Osteocyte (in vitro differentiated cells): ENCODE results near the gene PLEKHG4. TPM values are rescaled to one million over a fixed set of nuclear protein-coding genes. Genes with fewer than 3 reads are reported as not detected.

ENCODE experiments used
- DNase-seq: peaks from one replicate; pipeline ENCODE4 v3.0.0; 2021; ENCODE audit warnings: mixed read lengths; ENCODE audit not compliant: unreplicated experiment; ENCODE audit errors: extremely low spot score
- H3K27ac Mint-ChIP-seq: one replicate; pipeline ENCODE4 v1.8.0; 2021; ENCODE audit warnings: mild to moderate bottlenecking, mixed read lengths; ENCODE audit not compliant: unreplicated experiment
- H3K27me3 Mint-ChIP-seq: one replicate; pipeline ENCODE4 v1.8.0; 2021; ENCODE audit warnings: mixed read lengths; ENCODE audit not compliant: unreplicated experiment
- H3K36me3 Mint-ChIP-seq: one replicate; pipeline ENCODE4 v1.8.0; 2021; ENCODE audit warnings: mixed read lengths; ENCODE audit not compliant: unreplicated experiment
- H3K4me1 Mint-ChIP-seq: one replicate; pipeline ENCODE4 v1.8.0; 2021; ENCODE audit warnings: mixed read lengths; ENCODE audit not compliant: unreplicated experiment
- H3K4me3 Mint-ChIP-seq: one replicate; pipeline ENCODE4 v1.8.0; 2021; ENCODE audit warnings: mild to moderate bottlenecking, moderate library complexity, mixed read lengths; ENCODE audit not compliant: unreplicated experiment
- H3K9me3 Mint-ChIP-seq: one replicate; pipeline ENCODE4 v1.8.0; 2021; ENCODE audit warnings: mixed read lengths; ENCODE audit not compliant: unreplicated experiment
- total RNA-seq: library from RNA; stranded (reverse); gene quantifications from 2 replicates; pipeline ENCODE4 v1.2.1, GENCODE V29; 2021
- TF ChIP-seq, protein P1 (sequence below): fragments of 200-600 bp; sonication (generic); IDR thresholded peaks from 2 replicates; pipeline ENCODE4 v1.5.0; 2021; ENCODE audit warnings: antibody characterized with exemption, mild to moderate bottlenecking, moderate library complexity

The PLEKHG4 gene
- total RNA-seq, 1 donor from 2014 or later, result 11.4 TPM

DNA sequence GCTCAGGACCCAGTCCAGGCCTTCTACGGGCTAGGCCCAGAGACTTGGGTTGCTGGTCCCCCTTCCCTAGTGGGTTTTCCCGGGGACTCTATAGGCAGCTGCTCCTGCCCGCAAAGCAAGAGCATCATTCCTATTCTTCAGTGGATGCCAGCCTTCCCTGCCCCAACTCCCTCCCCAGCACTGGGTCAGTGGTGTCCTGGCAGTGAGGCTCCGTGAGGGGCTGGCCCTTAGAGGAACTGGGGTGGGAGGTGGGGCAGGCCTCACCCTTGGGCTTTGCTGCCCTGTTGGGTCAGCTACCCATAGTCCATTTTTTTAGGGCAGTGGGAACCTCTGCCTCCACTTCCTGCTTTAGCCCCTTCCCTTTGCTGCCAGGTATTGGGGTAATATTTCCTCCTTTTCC is 7.9 kb upstream of the PLEKHG4 start:
- Mint-ChIP-seq H3K4me3 (no peak overlapping the region), H3K4me1 (peaks cover 6% of the 10 kb centered on the region), H3K9me3 (no peaks in the 10 kb centered on the region), H3K36me3 (no peaks in the 10 kb centered on the region), H3K27ac (no peak overlapping the region), H3K27me3 (no peaks in the 10 kb centered on the region)
- no peak for DNase-seq
- TF ChIP-seq, protein P1, sequence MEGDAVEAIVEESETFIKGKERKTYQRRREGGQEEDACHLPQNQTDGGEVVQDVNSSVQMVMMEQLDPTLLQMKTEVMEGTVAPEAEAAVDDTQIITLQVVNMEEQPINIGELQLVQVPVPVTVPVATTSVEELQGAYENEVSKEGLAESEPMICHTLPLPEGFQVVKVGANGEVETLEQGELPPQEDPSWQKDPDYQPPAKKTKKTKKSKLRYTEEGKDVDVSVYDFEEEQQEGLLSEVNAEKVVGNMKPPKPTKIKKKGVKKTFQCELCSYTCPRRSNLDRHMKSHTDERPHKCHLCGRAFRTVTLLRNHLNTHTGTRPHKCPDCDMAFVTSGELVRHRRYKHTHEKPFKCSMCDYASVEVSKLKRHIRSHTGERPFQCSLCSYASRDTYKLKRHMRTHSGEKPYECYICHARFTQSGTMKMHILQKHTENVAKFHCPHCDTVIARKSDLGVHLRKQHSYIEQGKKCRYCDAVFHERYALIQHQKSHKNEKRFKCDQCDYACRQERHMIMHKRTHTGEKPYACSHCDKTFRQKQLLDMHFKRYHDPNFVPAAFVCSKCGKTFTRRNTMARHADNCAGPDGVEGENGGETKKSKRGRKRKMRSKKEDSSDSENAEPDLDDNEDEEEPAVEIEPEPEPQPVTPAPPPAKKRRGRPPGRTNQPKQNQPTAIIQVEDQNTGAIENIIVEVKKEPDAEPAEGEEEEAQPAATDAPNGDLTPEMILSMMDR, result no peak

DNA sequence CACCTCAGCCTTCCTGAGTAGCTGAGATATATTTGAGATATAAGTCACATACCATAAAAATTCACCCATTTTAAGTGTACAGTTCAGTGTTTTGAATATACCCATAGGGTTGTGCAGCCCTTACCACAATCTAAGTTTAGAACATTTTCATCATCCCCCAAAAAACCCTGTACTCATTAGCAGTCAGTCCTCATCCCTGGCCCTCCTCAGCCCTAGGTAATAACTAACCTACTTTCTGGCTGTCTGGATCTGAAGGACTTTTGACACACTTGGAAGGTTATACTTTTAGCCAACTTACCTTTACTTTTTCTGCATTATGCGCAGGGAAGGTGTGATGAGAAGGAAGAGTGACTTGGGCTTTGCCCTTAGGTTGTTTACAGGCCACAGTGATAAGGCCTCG is 4.0 kb upstream of the PLEKHG4 start:
- no peaks in the 10 kb centered on the region for H3K36me3 Mint-ChIP-seq
- no peaks in the 10 kb centered on the region for H3K27me3 Mint-ChIP-seq
- no peak overlapping the region for H3K4me3 Mint-ChIP-seq
- peak overlapping the region; percentile 57 for H3K27ac Mint-ChIP-seq
- H3K9me3 Mint-ChIP-seq, result no peaks in the 10 kb centered on the region
- no peak for DNase-seq
- H3K4me1 Mint-ChIP-seq, result peaks cover 23% of the 10 kb centered on the region
- TF ChIP-seq, protein P1, result no peak

DNA sequence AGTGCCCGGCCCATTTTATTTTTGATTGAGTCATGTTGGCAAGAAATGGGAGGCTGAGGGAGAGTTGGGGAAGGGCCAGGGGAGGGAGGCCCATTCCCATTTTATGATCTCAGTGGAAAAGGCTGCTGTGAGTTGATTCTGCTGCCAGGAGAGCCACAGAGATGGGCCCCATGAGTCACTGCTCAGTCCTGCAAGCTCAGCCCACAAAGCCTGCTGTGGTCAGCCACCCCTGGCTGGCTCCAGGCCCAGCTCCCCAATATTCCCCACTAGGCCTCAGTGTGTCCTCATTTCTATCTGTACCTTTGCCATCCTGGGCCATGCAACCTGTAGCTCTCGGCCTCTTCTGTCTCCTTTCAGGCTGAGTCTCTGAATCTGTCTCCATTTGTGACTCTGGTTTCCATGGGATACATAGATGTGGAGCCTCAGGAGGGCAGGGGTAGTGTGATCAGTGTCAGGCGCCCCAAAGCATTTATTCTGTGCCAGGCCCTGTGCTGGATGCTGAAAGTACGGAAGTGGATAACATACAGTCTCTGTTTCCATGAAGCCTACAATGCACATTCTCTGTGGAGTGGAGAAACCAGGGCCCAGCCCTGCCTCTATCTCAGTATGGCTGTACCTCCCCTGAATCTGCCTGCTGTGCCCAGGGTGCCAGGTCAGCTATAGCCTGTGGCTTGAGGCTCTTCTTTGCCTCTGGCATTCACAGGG is 1.9 kb upstream of the PLEKHG4 start:
- no peaks in the 10 kb centered on the region for H3K9me3 Mint-ChIP-seq
- no peaks in the 10 kb centered on the region for H3K36me3 Mint-ChIP-seq
- DNase-seq, result no peak
- H3K4me1 Mint-ChIP-seq, result peaks cover 23% of the 10 kb centered on the region
- TF ChIP-seq, protein P1, result no peak
- H3K27ac Mint-ChIP-seq, result peak overlapping the region; percentile 95
- H3K4me3 Mint-ChIP-seq, result peak overlapping the region; percentile 32
- no peaks in the 10 kb centered on the region for H3K27me3 Mint-ChIP-seq

DNA sequence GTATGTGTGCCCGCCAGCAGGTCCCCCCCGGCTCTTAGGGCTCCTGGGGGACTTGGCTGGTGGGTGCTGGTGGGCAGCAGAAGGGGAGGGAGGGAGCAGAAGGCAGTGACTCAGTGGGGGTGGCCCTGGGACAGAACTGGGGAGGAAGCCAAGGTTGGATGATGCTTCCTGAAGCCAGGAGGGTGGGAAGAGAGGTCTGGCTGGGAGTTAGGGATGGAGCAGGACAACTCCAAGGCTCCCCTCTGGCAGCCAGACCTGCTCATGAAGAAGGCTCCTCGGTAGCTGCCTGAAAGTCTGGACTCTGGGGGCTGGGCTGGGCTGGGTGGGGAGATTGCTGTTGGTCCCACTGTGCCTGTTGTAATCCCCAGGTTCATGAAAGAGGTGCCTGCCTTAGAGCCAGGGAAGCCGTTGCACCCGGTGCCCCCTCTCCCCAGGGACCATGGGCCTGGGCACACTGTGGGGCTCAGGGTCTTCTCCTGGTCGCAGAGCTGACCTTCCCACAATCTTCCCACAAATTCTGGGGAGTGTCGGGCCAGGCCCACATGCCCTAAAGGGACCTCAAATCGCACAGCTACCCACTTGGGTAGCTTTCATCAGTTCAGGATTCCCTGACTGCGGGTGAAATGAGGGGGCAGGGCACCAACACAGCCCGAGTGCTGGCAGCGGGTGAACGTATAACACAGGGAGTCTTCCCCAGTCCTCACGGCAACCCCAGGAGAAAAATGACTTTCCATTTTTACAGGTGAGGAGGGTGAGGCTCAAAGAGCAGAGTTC is 1.1 kb upstream of the PLEKHG4 start:
- no peaks in the 10 kb centered on the region for H3K9me3 Mint-ChIP-seq
- H3K27me3 Mint-ChIP-seq, result no peaks in the 10 kb centered on the region
- no peak for DNase-seq

More for the DNA sequence above, 1.1 kb upstream of the PLEKHG4 start:
- peak overlapping the region; percentile 95 for H3K27ac Mint-ChIP-seq
- no peaks in the 10 kb centered on the region for H3K36me3 Mint-ChIP-seq
- peaks cover 23% of the 10 kb centered on the region for H3K4me1 Mint-ChIP-seq
- H3K4me3 Mint-ChIP-seq, result peak overlapping the region; percentile 64
- TF ChIP-seq, protein P1, result no peak
